H1 (cell line): ENCODE measurements around the gene ATXN1L.

Experiments used
- BCL11A ChIP-seq, 2 experiments: IDR thresholded peaks; one replicate each; pipeline ENCODE4 v1.6.1; 2011; ENCODE audit warnings: low read depth in 2 of 2, low read length in 2 of 2, mild to moderate bottlenecking in 2 of 2
- CTCF ChIP-seq, 3 experiments: IDR thresholded peaks; 1 replicate in 2 of 3; 2 replicates in 1 of 3; pipeline versions ENCODE4 v1.5.1 to v1.6.1; 2011; ENCODE audit warnings: low read length in 3 of 3, mild to moderate bottlenecking in 3 of 3, inconsistent platforms in 2 of 3, low read depth in 1 of 3, moderate library complexity in 1 of 3; ENCODE audit not compliant: insufficient read depth in 1 of 3; ENCODE audit errors: control extremely low read depth in 1 of 3
- EZH2 ChIP-seq: fragments of 200-600 bp; sonication (generic); IDR thresholded peaks from 2 replicates; pipeline ENCODE4 v1.7.1; 2012; ENCODE audit warnings: low read depth, mild to moderate bottlenecking, moderate library complexity, low read length, inconsistent platforms; ENCODE audit not compliant: severe bottlenecking
- GABPA ChIP-seq: IDR thresholded peaks from 2 replicates; pipeline ENCODE4 v1.6.1; 2011; ENCODE audit warnings: mild to moderate bottlenecking, low read length, moderate library complexity, borderline replicate concordance; ENCODE audit not compliant: insufficient read depth
- JUN ChIP-seq: IDR thresholded peaks from 2 replicates; pipeline ENCODE4 v1.6.1; 2011; ENCODE audit warnings: low read depth, mild to moderate bottlenecking, improper control_type of control experiment, low read length
- JUND ChIP-seq: IDR thresholded peaks from 2 replicates; pipeline ENCODE4 v1.6.1; 2011; ENCODE audit warnings: mild to moderate bottlenecking, improper control_type of control experiment, low read length
- MAX ChIP-seq: IDR thresholded peaks from 2 replicates; pipeline ENCODE4 v1.6.1; 2012; ENCODE audit warnings: inconsistent platforms
- PHF8 ChIP-seq: fragments of 200-600 bp; sonication (generic); conservative IDR thresholded peaks from 2 replicates; pipeline ENCODE4 v1.7.1; 2012; ENCODE audit warnings: low read depth, mild to moderate bottlenecking, inconsistent platforms, low read length, moderate library complexity
- POLR2A ChIP-seq, 2 experiments: IDR thresholded peaks; 1 replicate in 1 of 2; 2 replicates in 1 of 2; pipeline ENCODE4 v1.6.1; 2011; ENCODE audit warnings: low read depth in 2 of 2, low read length in 2 of 2, mild to moderate bottlenecking in 2 of 2; ENCODE audit errors: control extremely low read depth in 1 of 2
- RFX5 ChIP-seq: IDR thresholded peaks from 2 replicates; pipeline ENCODE4 v1.6.1; 2011; ENCODE audit warnings: low read depth, low read length, improper control_type of control experiment, borderline replicate concordance
- TAF1 ChIP-seq: IDR thresholded peaks from 2 replicates; pipeline ENCODE4 v1.6.1; 2011; ENCODE audit warnings: mild to moderate bottlenecking, low read depth, low read length
- USF2 ChIP-seq: IDR thresholded peaks from 2 replicates; pipeline ENCODE4 v1.6.1; 2011; ENCODE audit warnings: low read length, improper control_type of control experiment

GRCh38 chr16:71885261-71885650 lies 39.5 kb downstream of the ATXN1L start:
- TF ChIP-seq CTCF (IDR thresholded peaks at IDR 0.05; ENCODE audit: control extremely low read depth in 1 of 3, insufficient read depth in 1 of 3, low read depth in 1 of 3, low read length in 3 of 3): no peak
- TF ChIP-seq GABPA: no peak
- TF ChIP-seq MAX: no peak
- TF ChIP-seq BCL11A (IDR thresholded peaks at IDR 0.05; ENCODE audit: low read depth in 2 of 2, low read length in 2 of 2): no peak
- no peak for TF ChIP-seq JUND
- no peak for TF ChIP-seq POLR2A (IDR thresholded peaks at IDR 0.05; ENCODE audit: control extremely low read depth in 1 of 2, low read depth in 2 of 2, low read length in 2 of 2)
- TF ChIP-seq RFX5: no peak
- no peak for TF ChIP-seq JUN
- TF ChIP-seq PHF8: no peak
- no peak for TF ChIP-seq TAF1
- no peak for TF ChIP-seq USF2
- TF ChIP-seq EZH2: no peak
